Psoas muscle (tissue), 8 donors: ENCODE measurements around the gene ITGB5. TPM values are rescaled to one million over a fixed set of nuclear protein-coding genes. Genes with fewer than 3 reads are reported as not detected.

Source experiments
- ATAC-seq, 4 donors: fragments of 200-7000 bp; cut with Tn5 transposase; one replicate each; pipeline ENCODE4 v1.9.1; 2020; ENCODE audit warnings: moderate library complexity in 3 of 4, mild to moderate bottlenecking in 2 of 4
- DNase-seq, 2 donors: peaks; one replicate each; pipeline ENCODE4 v3.0.0-alpha.2; 2020
- H3K27ac ChIP-seq: fragments of 200-600 bp; one replicate; pipeline ENCODE4 v1.8.0; 2022
- H3K27me3 ChIP-seq, 3 donors: fragments of 200-600 bp in 1 of 3; one replicate each; pipeline versions ENCODE4 v1.6.1 to v1.8.0; 2013 to 2022; ENCODE audit warnings: low read length in 2 of 3, mild to moderate bottlenecking in 2 of 3, moderate library complexity in 1 of 3; ENCODE audit not compliant: insufficient read depth in 3 of 3
- H3K36me3 ChIP-seq, 2 donors: fragments of 200-600 bp in 1 of 2; one replicate each; pipeline versions ENCODE4 v1.6.1 to v1.8.0; 2013 to 2022; ENCODE audit warnings: low read depth in 1 of 2, mild to moderate bottlenecking in 1 of 2, moderate library complexity in 1 of 2; ENCODE audit not compliant: insufficient read depth in 1 of 2
- H3K4me1 ChIP-seq: fragments of 200-600 bp; one replicate; pipeline ENCODE4 v1.8.0; 2022
- H3K4me3 ChIP-seq: fragments of 200-600 bp; one replicate; pipeline ENCODE4 v1.8.0; 2022; ENCODE audit warnings: mild to moderate bottlenecking
- H3K9me3 ChIP-seq: fragments of 200-600 bp; one replicate; pipeline ENCODE4 v1.8.0; 2022
- CTCF ChIP-seq: fragments of 200-600 bp; IDR thresholded peaks from one replicate; pipeline ENCODE4 v1.8.0; 2022; ENCODE audit warnings: antibody characterized with exemption
- WGBS, 3 donors: extraction: QIAGEN DNeasy Blood & Tissue Kit; methylation state at CpG; one replicate each; pipeline versions ENCODE4 v1.1.6 to v1.1.7; 2013; 5-methylcytosine and 5-hydroxymethylcytosine counted together
- intact Hi-C, 2 donors: fragments of 100-400 bp; cut with DNase I; formaldehyde crosslinking; loops; one replicate each; pipeline versions ENCODE4 v1.11.0 to v1.14.2; 2022
- polyA plus RNA-seq, 3 donors: library from polyadenylated mRNA; stranded (reverse); fragments of 200-250 nt; gene quantifications; one replicate each; pipeline ENCODE4 v1.2.3, GENCODE V29; 2013
- total RNA-seq, 4 donors: library from RNA; stranded (reverse); fragmentation: NEBNext Ultra II Directional in 2 of 4; extraction: Animal tissue kit (Norgen Biotek cat#: 25700) in 2 of 4; gene quantifications; one replicate each; pipeline versions ENCODE4 v1.2.1 to v1.2.4, GENCODE V29; 2021 to 2023
- donor health status: healthy with polysubstance abuse.
- donor health status: DM: no; HTN: no; CAD: no; lungs with moderate emphysema.
- donor health status: Bipolar disorder and iron deficiency.
- donor health status: healthy.
- donor health status: DM: yes; HTN: yes; CAD: no.
- donor health status: DM: no; HTN: no; CAD: no.
- donor health status: DM: no; HTN: no; CAD: no.
- donor health status: DM: yes; HTN: yes; CAD: no.

ITGB5 gene
- total and polyA plus RNA-seq, 7 donors = 19.3 to 61.5 (median 37.5) TPM

DNA sequence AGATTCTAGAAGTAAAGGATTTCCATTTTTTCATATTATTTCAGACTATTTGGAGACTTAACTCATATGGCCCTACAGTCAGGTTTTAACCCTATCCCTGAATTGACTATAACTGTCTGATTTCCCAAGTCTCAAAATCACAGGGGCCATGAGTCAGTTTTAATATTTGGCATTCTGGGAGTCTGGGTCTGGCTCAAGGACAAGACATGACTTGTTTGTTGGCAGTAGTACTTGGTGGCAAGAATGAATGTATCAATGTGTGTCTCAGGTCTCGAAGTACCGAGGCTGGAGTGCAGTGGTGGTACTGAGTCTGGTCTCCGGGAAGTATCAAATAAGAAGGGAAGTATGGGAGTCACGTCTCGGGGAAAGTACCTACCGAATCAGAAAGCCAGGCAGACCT is 146.1 kb downstream of the ITGB5 start:
- 72 to 88% (median 76%) methylated on average over 6 of the region's 6 CpGs for WGBS, 3 donors
- no peak for DNase-seq
- no peaks in the 10 kb centered on the region for H3K9me3 ChIP-seq
- no peak overlapping the region for H3K4me3 ChIP-seq
- peaks cover 9 to 100% of the 10 kb centered on the region in 2 donors for H3K36me3 ChIP-seq
- intact Hi-C loops = no loop called here
- no peak for TF ChIP-seq CTCF
- no peaks in the 10 kb centered on the region for H3K27me3 ChIP-seq
- H3K27ac ChIP-seq = no peak overlapping the region
- peaks cover 7% of the 10 kb centered on the region for H3K4me1 ChIP-seq
- peak; percentile 31 to 54 (median 39) for ATAC-seq

DNA sequence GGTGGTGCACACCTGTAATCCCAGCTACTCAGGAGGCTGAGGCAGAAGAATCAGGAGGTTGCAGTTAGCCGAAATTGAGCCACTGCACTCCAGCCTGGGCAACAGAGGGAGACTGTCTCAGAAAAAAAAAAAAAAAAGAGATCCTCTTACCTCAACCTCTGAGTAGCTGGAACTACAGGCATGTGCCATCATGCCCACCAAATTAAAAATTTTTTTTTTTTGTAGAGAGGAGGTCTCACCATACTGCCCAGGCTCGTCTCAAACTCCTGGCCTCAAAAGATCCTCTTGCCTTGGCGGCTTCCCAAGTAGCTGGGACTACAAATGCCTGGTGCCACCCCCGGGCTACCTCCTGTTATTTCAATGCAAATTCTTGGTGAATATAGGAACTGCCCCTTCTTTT is 155.4 kb downstream of the ITGB5 start:
- no peak for TF ChIP-seq CTCF
- H3K4me3 ChIP-seq = peak overlapping the region; percentile 94
- no peak for ATAC-seq
- no peak overlapping the region for H3K27ac ChIP-seq
- peaks cover 0 to 9% (median 0%) of the 10 kb centered on the region in 3 donors for H3K27me3 ChIP-seq
- intact Hi-C loops = no loop called here
- no peaks in the 10 kb centered on the region for H3K9me3 ChIP-seq
- 79 to 90% (median 82%) methylated on average over 4 of the region's 4 CpGs for WGBS, 3 donors
- peaks cover 24% of the 10 kb centered on the region for H3K4me1 ChIP-seq
- DNase-seq = no peak
- peaks cover 2 to 29% of the 10 kb centered on the region in 2 donors for H3K36me3 ChIP-seq

GRCh38 chr3:124730941-124731297 is 156.2 kb downstream of the ITGB5 start:
- peaks cover 2 to 21% of the 10 kb centered on the region in 2 donors for H3K36me3 ChIP-seq
- no peaks in the 10 kb centered on the region for H3K9me3 ChIP-seq
- H3K4me3 ChIP-seq = peak overlapping the region; percentile 94
- H3K27me3 ChIP-seq = peaks cover 0 to 9% (median 0%) of the 10 kb centered on the region in 3 donors
- intact Hi-C loops = no loop called here
- peak overlapping the region; percentile 83 for H3K27ac ChIP-seq
- DNase-seq (peak in 1 of 2 donors; percentile 49), ATAC-seq (peak; percentile 6 to 17 (median 14))
- TF ChIP-seq CTCF = no peak
- H3K4me1 ChIP-seq = peaks cover 24% of the 10 kb centered on the region
- 10 to 14% (median 13%) methylated on average over 13 of the region's 13 CpGs for WGBS, 3 donors

GRCh38 chr3:124730129-124730940 is 156.8 kb downstream of the ITGB5 start, which contains the start of gene UMPS:
Gene UMPS, plus strand, starts transcription at chr3:124730452. Its CDS starts 20 bp downstream, at chr3:124730472.
- TF ChIP-seq CTCF = no peak
- H3K27ac ChIP-seq = peak within 1 kb of the TSS; percentile 83
- ATAC-seq (peak; percentile 97 to 100 (median 98)), DNase-seq (peak; percentile 93 to 96)
- peak within 1 kb of the TSS; percentile 94 for H3K4me3 ChIP-seq
- 0 to 1% (median 0%) methylated on average over 44 of the region's 44 CpGs for WGBS, 3 donors
- H3K36me3 ChIP-seq = peaks cover 1 to 15% of the 10 kb centered on the region in 2 donors
- intact Hi-C loops = no loop called here
- peaks cover 0 to 12% (median 0%) of the 10 kb centered on the region in 3 donors for H3K27me3 ChIP-seq
- H3K4me1 ChIP-seq = peaks cover 24% of the 10 kb centered on the region
- no peaks in the 10 kb centered on the region for H3K9me3 ChIP-seq
